Measurements from ENCODE around the gene NRCAM.

- no peak for TF ChIP-seq CTCF (optimal IDR thresholded peaks at IDR 0.05 in 1 of 3, IDR thresholded peaks at IDR 0.05 in 1 of 3, conservative IDR thresholded peaks at IDR 0.05 in 1 of 3; ENCODE audit: extremely low read depth in 1 of 3, insufficient read depth in 2 of 3, low read length in 3 of 3)
- TF ChIP-seq EZH2 (IDR thresholded peaks at IDR 0.05; ENCODE audit: low read length) = no peak
Observed at GRCh38 chr7:108261560-108262255, 194.5 kb downstream of the NRCAM start.

Data from keratinocyte (primary cell).